GM12892 (cell line): ENCODE measurements around the gene CARMIL1.

Source experiments
- POLR2AphosphoS5 ChIP-seq: IDR thresholded peaks from 2 replicates; pipeline ENCODE4 v1.6.1; 2011; ENCODE audit warnings: low read depth, low read length, control low read depth
- TAF1 ChIP-seq: IDR thresholded peaks from 2 replicates; pipeline ENCODE4 v1.6.1; 2011; ENCODE audit warnings: low read depth, mild to moderate bottlenecking, control low read depth, low read length, borderline replicate concordance

GRCh38 chr6:25637211-25637610, 358.0 kb downstream of the CARMIL1 start:
- TF ChIP-seq TAF1 (no peak), POLR2AphosphoS5 (no peak)
